K562 (cell line): ENCODE measurements around the gene UNC119B. TPM values are rescaled to one million over a fixed set of nuclear protein-coding genes. Genes with fewer than 3 reads are reported as not detected.
A peak's percentile ranks its signal among the peaks of the same experiment; 100 is the strongest.

Source experiments
- AFF4 ChIP-seq: sonication (generic); formaldehyde crosslinking; IDR thresholded peaks from 2 replicates; pipeline ENCODE4 v1.8.0; 2023; ENCODE audit warnings: mild to moderate bottlenecking, missing genetic modification reagents
- ARID1B ChIP-seq: fragments of 450-650 bp; IDR thresholded peaks from 2 replicates; pipeline ENCODE4 v1.6.1; 2016; ENCODE audit warnings: antibody characterized with exemption, mild to moderate bottlenecking, inconsistent platforms
- ATF7 ChIP-seq: fragments of 450-650 bp; IDR thresholded peaks from 2 replicates; pipeline ENCODE4 v1.7.1; 2014; ENCODE audit warnings: mild to moderate bottlenecking, moderate library complexity
- CC2D1A ChIP-seq: fragments of 450-650 bp; IDR thresholded peaks from 2 replicates; pipeline ENCODE4 v1.6.1; 2017; ENCODE audit warnings: mild to moderate bottlenecking
- DACH1 ChIP-seq: fragments of 450-650 bp; IDR thresholded peaks from 2 replicates; pipeline ENCODE4 v1.6.1; 2018; ENCODE audit not compliant: partially characterized antibody
- HMG20B ChIP-seq: fragments of 250-450 bp; sonication (Bioruptor Pico); IDR thresholded peaks from 2 replicates; pipeline ENCODE4 v1.5.0; 2021; ENCODE audit warnings: mild to moderate bottlenecking
- HNRNPLL ChIP-seq: fragments of 200-400 bp; formaldehyde crosslinking; IDR thresholded peaks from 2 replicates; pipeline ENCODE4 v1.6.1; 2017; ENCODE audit warnings: low read length, low read depth, mild to moderate bottlenecking; ENCODE audit not compliant: poor library complexity, severe bottlenecking
- KDM5B ChIP-seq: fragments of 200-600 bp; sonication (generic); IDR thresholded peaks from 2 replicates; pipeline ENCODE4 v1.6.1; 2012; ENCODE audit warnings: low read depth, mild to moderate bottlenecking, moderate library complexity, low read length, control low read depth, inconsistent platforms; ENCODE audit not compliant: insufficient replicate concordance
- MNT ChIP-seq, 2 experiments: fragments of 450-650 bp; conservative IDR thresholded peaks; 2 replicates each; pipeline ENCODE4 v1.6.1; 2017; ENCODE audit warnings: mild to moderate bottlenecking in 2 of 2, moderate library complexity in 2 of 2
- NELFE ChIP-seq: IDR thresholded peaks from 2 replicates; pipeline ENCODE4 v1.6.1; 2011; ENCODE audit warnings: mild to moderate bottlenecking; ENCODE audit not compliant: insufficient read depth, insufficient read length
- NR3C1 ChIP-seq: sonication (generic); formaldehyde crosslinking; IDR thresholded peaks from 2 replicates; pipeline ENCODE4 v1.8.1; 2022; ENCODE audit warnings: missing genetic modification reagents
- PHF21A ChIP-seq: fragments of 450-650 bp; IDR thresholded peaks from 2 replicates; pipeline ENCODE4 v1.6.1; 2017; ENCODE audit warnings: low read depth, borderline replicate concordance
- RBM17 ChIP-seq: fragments of 200-400 bp; formaldehyde crosslinking; IDR thresholded peaks from 2 replicates; pipeline ENCODE4 v1.6.1; 2017; ENCODE audit warnings: low read depth, mild to moderate bottlenecking, low read length, borderline replicate concordance
- RUNX1 ChIP-seq: sonication (generic); IDR thresholded peaks from 2 replicates; pipeline ENCODE4 v1.6.1; 2016; ENCODE audit warnings: antibody characterized with exemption, low read depth
- SMAD3 ChIP-seq: fragments of 450-650 bp; formaldehyde crosslinking; conservative IDR thresholded peaks from 2 replicates; pipeline ENCODE4 v1.4.0; 2020; ENCODE audit warnings: mild to moderate bottlenecking
- TEAD1 ChIP-seq, 2 experiments: fragments of 450-650 bp in 1 of 2; sonication (generic) in 1 of 2; formaldehyde crosslinking; IDR thresholded peaks; 2 replicates each; pipeline versions ENCODE4 v1.4.0 to v1.8.0; 2020 to 2022; ENCODE audit warnings: mild to moderate bottlenecking in 2 of 2, missing genetic modification reagents in 1 of 2
- YY1 ChIP-seq, 3 experiments: IDR thresholded peaks; 2 replicates each; pipeline ENCODE4 v1.6.1; 2011; ENCODE audit warnings: low read length in 2 of 3, mild to moderate bottlenecking in 2 of 3, moderate library complexity in 2 of 3, borderline replicate concordance in 1 of 3, control low read depth in 1 of 3, low read depth in 1 of 3; ENCODE audit not compliant: insufficient read depth in 3 of 3, insufficient replicate concordance in 2 of 3, control insufficient read depth in 1 of 3, insufficient read length in 1 of 3; ENCODE audit errors: extremely low read depth in 1 of 3
- ZBTB17 ChIP-seq: fragments of 450-650 bp; formaldehyde crosslinking; IDR thresholded peaks from 2 replicates; pipeline ENCODE4 v1.4.0; 2020; ENCODE audit warnings: mild to moderate bottlenecking
- ZKSCAN1 ChIP-seq: fragments of 150-350 bp; IDR thresholded peaks from 2 replicates; pipeline ENCODE4 v1.6.1; 2016; ENCODE audit warnings: low read depth, low read length
- ZNF146 ChIP-seq: IDR thresholded peaks from one replicate; pipeline ENCODE4 v1.6.1; 2018; ENCODE audit warnings: missing compliant biosample characterization; ENCODE audit not compliant: unreplicated experiment
- ZNF583 ChIP-seq: fragments of 250-450 bp; sonication (Bioruptor Pico); IDR thresholded peaks from 2 replicates; pipeline ENCODE4 v1.4.0; 2020
- polyA plus RNA-seq, 8 experiments: library from polyadenylated mRNA; depleted of rRNA in 4 of 8; stranded (reverse) in 5 of 8; unstranded in 3 of 8; fragments of >200 nt; fragmentation: Nextera tagmentation in 2 of 8; fragmentation: Illumina TruSeq in 1 of 8; extraction: Ambion mirVana in 2 of 8; extraction: Trizol in 1 of 8; gene quantifications; 2 replicates each; pipeline versions ENCODE4 v1.2.1 to v1.2.3, GENCODE V29; 2011 to 2014; ENCODE audit warnings: inconsistent platforms in 1 of 8, missing spikeins in 1 of 8
- total RNA-seq, 7 experiments: library from RNA; depleted of rRNA in 6 of 7; stranded (reverse); fragments of >200 nt in 6 of 7; fragmentation: Illumina TruSeq in 2 of 7; extraction: Trizol in 2 of 7; gene quantifications; 2 replicates each; pipeline versions ENCODE4 v1.2.1 to v1.2.3, GENCODE V29; 2011 to 2021; ENCODE audit warnings: low replicate concordance in 1 of 7

The UNC119B gene
- total and polyA plus RNA-seq, 9 of the 15 experiments (the other 6 are each of a cell fraction or from before 2014, with no cell fraction given), result 4.0 to 34.5 (median 15.1) TPM

GRCh38 chr12:120725659-120726509, 15.6 kb downstream of the UNC119B start, which contains the start of gene ACADS (continued):
- peak; percentile 62; the same call in 1 of the 2 replicates for TF ChIP-seq AFF4
- TF ChIP-seq ZNF146 (CRISPR knock-in tag), result no peak
- TF ChIP-seq CC2D1A, result no peak
- no peak for TF ChIP-seq NR3C1 (CRISPR knock-in tag)
- TF ChIP-seq ZBTB17 (CRISPR knock-in tag), result 0 out of 2 replicates have a peak, but pooled peaks have one; percentile 41
- TF ChIP-seq PHF21A, result no peak
- TF ChIP-seq MNT (conservative IDR thresholded peaks at IDR 0.05), result peak in 1 of 2 experiments; percentile 70; a peak in 1 of 4 replicates
- TF ChIP-seq ATF7, result peak; percentile 61; the same call in 1 of the 2 replicates
- no peak for TF ChIP-seq NELFE
- no peak for TF ChIP-seq RBM17
- TF ChIP-seq YY1 (IDR thresholded peaks at IDR 0.05; ENCODE audit: borderline replicate concordance in 1 of 3, control insufficient read depth in 1 of 3, extremely low read depth in 1 of 3, insufficient read depth in 3 of 3, insufficient read length in 1 of 3, insufficient replicate concordance in 2 of 3, low read depth in 1 of 3, low read length in 2 of 3), result peak; percentile 56 to 92 (median 82)
- TF ChIP-seq HMG20B, result no peak
- TF ChIP-seq ARID1B, result no peak
- peak; percentile 35 for TF ChIP-seq KDM5B
- peak; percentile 25 for TF ChIP-seq HNRNPLL
- peak in 1 of 2 experiments; percentile 49; a peak in 1 of 4 replicates for TF ChIP-seq TEAD1 (CRISPR knock-in tag; IDR thresholded peaks at IDR 0.05)
- no peak for TF ChIP-seq SMAD3 (CRISPR knock-in tag)
- TF ChIP-seq RUNX1, result no peak
- TF ChIP-seq ZNF583 (CRISPR knock-in tag), result 0 out of 2 replicates have a peak, but pooled peaks have one; percentile 5
- peak; percentile 75 for TF ChIP-seq DACH1
- TF ChIP-seq ZKSCAN1, result no peak
